NCI-H526 treated with DMSO at 0.1 percent for 48 hours (cell line): ENCODE data around the gene EPX.

Experiments used
- DNase-seq: peaks from one replicate; lab custom pipeline; 2025; lab: John Stamatoyannopoulos, UW

EPX gene

GRCh38 chr17:58227733-58228132, 35.2 kb downstream of the EPX start:
- DNase-seq: no peak

GRCh38 chr17:58228679-58229078, 36.2 kb downstream of the EPX start:
- no peak for DNase-seq

DNA sequence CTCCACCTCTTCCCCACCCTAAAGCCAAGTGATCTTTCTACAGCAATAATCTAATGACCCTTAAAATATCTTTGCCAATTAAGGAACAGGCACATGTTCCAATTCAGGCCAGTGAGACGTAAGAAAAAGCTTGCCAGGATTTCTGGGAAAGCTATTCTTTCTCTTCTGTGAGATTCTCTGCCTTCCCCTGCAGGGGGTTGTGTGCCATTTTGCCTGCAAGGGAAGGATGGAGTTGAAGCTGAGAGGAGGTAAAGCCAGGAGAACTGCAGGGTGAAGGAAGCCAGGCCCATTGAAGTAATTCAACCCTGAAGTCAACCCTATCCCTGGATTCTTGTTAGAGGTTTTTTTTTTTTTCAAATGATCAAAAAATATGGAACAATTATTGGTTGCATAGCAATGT, 36.9 kb downstream of the EPX start:
- DNase-seq: no peak

DNA sequence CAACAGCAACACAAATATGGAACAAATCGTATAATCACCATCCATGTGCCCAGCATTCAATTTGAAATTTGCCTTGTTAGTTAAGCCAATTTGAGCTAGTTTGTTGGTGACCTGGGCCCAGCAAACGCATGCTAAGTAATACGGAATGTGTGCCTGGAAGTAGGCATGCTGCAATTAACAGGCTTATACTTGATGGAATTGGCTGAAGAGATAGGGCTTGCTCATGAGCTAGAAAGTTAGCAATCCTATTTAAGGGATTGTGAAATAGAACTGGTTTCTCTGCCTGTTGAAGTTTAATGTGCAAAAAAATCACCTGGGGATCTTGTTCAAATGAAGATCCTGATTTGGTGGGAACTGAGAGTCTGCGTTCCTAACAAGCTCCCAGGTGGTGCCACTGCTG, 37.4 kb downstream of the EPX start:
- DNase-seq: no peak

- no peak for DNase-seq
These were observed 39.1 kb downstream of the EPX start for GRCh38 chr17:58231641-58232040.

DNA sequence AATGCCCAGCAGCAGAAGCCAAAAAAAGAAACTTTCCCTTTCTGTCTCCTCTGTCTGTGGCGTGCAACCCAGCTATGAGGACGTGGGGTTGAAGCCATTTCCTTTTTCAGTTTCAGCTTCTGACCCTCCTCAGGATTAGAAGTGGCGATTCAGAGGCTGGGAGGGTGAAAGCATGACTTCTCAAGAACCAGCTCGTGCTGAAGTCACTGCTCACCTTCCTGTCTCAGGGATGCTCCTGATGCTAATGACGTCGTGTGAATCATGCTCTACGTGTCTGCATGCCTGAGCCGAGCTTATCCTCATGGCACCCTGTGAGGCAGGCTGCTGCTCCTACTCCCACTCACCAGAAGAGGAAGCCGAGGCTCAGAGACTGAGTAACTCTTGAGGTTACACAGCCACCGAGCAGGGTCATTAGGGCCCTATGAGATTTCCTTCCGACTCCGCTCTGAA, 40.2 kb downstream of the EPX start:
- DNase-seq: no peak

- DNase-seq: no peak
These were observed 41.0 kb downstream of the EPX start for GRCh38 chr17:58233543-58233942.

DNA sequence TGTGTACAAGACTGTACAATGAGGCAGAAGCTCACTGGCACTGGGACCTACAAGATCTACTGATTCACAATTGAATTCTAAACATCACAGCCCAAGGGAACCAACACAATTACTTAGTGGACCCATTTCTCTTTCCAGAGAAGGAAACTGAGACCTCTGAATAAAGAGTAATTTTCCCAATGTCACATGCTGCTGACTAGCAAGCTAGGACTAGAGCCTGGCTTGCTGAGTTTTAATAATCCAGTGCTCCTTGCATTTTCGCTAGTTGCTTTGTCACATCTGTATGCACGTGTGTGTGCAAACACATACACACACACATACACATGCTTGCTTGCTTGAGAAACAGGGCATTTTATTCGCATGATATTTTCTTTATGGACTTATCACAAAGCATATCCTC, 42.0 kb downstream of the EPX start:
- no peak for DNase-seq

DNA sequence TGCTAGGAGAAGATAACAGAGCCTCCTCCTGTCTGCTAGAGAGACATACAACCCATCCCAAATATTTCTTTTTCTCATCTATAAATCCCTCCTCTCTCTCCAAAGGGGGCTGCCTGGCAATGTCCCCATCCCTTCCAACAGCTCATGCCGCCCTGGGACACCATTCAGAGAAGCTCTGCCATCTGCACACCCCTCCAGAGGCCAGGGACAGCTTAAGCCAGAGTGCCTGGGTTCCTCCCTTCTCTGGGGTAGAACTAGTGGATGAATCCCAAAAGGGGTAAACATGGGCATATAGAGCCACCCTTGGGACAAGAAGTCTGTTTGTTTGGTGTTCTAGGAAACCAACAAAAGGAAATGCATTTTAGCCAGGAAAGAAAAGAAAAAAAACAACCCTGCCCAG, 43.3 kb downstream of the EPX start:
- no peak for DNase-seq

DNA sequence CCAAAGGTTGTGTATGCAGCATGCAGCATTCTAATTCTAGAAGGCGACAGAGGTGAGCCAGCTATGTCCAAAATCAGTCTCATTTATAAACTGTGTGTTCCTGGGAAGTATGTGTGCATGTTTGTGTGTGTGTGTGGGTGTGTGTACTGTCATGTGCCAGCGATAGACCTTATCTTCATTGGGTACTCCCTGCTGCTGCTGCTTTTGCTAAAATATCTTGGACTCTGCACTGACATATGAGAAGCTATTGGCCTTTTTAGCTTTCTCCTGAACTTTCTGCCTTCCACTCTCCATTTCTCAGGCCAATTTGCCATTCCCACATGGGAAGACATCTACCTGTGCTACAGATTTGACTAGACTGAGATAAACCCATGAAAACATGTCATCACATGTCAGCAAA, 43.9 kb downstream of the EPX start:
- no peak for DNase-seq

DNA sequence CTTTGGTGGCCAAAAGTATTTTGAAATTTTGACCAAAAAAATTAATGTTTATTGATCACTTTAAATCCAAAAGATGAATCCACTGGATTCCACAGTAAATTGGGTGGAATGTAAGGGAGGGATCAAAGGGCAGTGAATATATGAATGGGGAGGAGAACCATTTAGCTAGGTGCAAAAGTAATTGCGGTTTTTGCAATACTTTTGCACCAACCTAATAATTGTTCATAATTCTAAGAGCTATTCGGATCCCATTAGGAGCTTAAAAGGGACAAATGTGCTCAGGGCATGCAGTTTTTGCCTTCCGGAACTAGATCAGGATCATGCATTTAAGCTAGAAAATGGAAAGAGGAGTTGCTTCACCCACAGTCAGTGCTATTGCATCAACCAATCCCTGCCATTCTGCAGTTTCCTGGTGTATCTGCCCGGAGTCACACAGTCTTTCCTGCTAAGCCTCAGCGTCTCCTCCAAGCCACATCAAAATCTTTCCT, 45.7 kb downstream of the EPX start, which contains the start of gene LPO:
LPO (plus strand) TSS at position 438 of the 488 bp plus-strand sequence. CDS start 4,396 bp downstream, outside the sequence.
- no peak for DNase-seq

- DNase-seq: no peak
These were observed 47.5 kb downstream of the EPX start for GRCh38 chr17:58239987-58240386.

DNA sequence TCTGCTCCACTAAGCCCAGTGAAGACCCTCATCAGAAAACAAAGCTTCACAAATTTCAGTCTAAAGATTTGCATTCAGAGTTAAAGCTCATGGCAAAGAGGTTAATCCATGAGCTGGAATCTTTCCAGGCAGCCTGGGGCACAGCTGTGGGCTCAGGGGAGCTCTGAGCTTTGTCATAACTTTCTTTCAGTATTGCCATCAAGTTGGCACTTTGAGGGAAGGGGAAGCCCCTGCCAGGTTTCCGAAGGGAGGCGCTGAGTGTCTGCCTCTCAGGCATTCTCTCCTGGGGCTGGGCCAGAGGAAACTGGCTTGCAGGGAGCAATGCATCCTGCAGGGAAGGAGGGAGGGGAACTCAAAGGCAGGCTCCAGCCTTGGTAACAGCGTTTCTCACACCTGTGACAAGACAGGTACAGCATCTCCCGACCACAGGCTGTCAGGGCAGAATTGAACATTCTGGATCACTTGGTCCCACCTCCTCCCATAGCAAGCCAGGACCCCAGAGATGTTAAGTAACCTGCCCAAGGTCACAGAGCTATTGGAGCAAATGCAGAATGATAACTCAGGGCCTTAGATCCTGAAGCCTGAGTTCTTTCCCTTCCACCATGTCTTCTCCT, 49.8 kb downstream of the EPX start:
- no peak for DNase-seq

- DNase-seq: no peak
These were observed 52.4 kb downstream of the EPX start for GRCh38 chr17:58244963-58245362.

GRCh38 chr17:58245428-58246103, 53.0 kb downstream of the EPX start:
- DNase-seq: no peak

GRCh38 chr17:58246104-58246740, 53.7 kb downstream of the EPX start:
- no peak for DNase-seq

DNA sequence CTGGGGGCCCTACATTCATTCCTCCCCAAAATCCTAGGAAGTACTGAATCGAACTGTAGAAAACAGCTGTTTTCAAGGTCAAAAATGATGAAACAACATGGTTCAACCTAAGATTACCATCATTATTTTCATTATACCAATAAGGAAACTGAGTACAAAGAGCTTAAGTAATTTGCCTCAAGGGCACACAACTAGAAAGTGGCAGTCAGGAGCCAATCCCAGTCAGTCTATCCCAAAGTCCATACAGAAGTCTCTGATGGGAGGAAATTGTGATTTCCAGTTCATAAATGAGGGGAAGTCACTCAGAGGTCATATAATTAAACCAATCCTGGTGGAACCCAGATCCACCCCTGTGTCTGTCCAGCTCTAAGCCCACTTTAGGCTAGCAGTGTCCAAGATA, 54.3 kb downstream of the EPX start:
- DNase-seq: no peak

DNA sequence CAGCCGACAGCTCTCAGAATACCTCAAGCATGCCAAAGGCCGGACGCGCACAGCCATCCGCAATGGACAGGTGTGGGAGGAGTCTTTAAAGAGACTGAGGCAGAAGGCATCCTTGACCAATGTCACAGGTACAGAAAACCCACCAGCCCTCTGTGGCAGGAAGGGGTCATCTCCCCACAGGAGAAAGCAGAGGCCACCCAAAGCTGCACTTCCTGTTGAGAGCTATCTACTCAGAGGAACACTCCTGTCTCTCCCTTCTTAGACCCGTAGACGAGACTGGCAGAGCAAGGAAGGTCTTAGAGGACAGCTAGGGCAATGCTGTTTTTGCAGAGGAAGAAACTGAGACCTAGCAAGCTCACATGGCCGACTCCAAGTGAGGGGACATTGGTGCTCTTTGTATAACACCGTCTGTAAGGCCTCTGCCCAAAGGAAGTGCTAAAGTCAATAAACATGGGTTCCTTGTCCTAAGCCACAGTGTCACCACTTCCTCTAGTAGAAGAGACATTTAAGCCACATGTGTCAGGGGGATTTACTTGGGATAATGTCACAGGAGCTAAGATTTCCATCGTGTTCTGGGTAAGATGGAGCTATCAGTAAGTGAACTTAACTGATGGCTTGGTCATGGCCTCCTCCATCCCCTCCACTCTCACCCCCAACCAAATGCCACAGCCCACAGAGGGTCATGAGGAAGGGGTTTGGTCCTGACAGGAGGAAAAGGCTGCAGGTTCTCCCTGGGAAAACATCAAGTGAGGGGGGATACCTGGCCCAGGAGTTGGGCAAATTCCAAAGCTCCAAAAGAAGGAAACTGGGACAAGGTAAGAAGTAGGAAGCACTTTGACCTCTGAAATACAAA, 55.2 kb downstream of the EPX start:
- no peak for DNase-seq

- no peak for DNase-seq
These were observed 56.4 kb downstream of the EPX start for GRCh38 chr17:58248955-58249269.

GRCh38 chr17:58249270-58250133, 57.0 kb downstream of the EPX start:
- DNase-seq: peak; percentile 49

DNA sequence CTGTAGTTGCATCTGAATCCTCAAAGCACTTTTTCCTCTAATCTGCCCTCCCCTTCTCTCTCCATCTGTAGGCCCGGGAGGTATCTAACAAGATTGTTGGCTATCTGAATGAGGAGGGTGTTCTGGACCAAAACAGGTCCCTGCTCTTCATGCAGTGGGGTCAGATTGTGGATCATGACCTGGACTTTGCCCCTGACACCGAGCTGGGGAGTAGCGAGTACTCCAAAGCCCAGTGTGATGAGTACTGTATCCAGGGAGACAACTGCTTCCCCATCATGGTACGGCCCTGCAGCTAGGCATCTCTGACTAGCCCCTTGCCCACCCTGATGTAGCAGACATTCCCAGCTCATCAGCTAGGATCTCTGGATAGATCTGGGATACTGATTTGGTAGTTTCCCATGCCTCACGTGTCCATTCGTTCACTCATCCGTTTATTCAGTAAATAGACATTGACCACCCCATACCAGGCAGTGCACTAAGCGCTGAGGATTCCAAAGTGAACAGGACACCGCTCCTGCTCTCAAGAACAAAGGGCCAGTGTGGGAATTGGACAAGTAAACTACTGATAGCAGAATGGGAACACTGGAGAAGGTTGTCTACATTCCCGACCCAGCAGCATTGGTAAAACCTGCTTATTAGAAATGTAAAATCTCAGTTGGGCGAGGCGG, 58.0 kb downstream of the EPX start:
- no peak for DNase-seq
